DMS114 treated with DMSO at 0.1 percent for 48 hours (cell line): ENCODE results near the gene C3orf18.
A peak's percentile ranks its signal among the peaks of the same experiment; 100 is the strongest.

ENCODE experiments used
- DNase-seq: peaks from one replicate; lab custom pipeline; 2025; ENCODE audit not compliant: unreplicated experiment; lab: John Stamatoyannopoulos, UW

Gene C3orf18

DNA sequence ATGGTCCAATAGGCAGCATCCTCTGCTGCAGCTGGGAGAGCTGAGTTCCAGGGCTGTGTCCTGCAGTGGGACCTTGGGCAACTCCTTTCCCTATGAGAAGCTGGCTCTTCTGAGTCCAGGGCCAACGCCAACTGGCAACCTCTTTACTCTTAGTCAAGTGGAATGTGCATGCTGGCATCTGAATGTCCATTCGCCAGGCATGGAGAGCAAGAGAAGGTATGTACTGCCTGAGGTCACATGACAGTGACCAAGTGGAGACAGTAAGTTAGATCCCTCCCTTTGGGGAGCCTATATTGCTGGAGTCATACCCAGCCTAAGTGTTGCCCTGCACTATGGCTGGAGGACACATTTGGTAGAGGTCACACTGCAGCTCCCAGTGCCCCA, 13.9 kb upstream of the C3orf18 start:
- DNase-seq, result no peak

DNA sequence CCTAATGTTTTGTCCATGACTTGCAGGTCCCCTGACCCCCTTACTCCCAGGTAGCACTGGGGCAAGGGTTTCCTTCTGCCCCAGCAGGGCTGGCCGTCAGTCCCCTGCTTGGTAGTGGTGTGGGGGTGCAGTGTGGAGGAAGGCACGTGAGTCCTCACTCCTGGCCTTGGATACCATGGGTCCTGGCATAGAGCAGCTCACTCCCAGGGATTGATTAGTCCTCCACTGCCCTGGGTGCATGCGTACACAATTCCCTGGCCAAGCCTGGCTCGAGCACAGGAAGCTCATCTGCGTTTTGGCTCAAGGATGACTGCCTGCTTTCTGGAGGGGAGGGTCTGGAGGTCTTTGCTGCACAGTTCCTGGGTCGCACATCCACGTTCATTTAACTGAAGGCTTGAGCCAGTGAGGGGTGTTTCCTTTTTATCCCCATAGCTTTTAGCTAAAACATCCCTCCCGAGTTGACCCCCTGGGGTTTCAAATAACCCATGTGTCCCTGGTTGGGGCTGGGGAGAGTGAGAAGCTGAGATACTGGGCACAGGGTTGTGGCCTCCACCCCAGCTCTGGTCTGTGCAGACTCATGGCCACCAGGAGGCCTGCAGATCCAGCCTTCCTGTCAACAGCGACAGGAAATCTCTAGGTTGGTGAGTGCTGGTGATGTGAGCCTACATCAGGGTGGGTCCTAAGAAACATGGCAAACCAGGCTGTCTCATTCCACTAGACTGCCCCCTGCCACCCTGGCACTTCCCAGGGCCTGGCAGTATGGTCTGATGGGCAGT, 13.3 kb upstream of the C3orf18 start:
- no peak for DNase-seq

DNA sequence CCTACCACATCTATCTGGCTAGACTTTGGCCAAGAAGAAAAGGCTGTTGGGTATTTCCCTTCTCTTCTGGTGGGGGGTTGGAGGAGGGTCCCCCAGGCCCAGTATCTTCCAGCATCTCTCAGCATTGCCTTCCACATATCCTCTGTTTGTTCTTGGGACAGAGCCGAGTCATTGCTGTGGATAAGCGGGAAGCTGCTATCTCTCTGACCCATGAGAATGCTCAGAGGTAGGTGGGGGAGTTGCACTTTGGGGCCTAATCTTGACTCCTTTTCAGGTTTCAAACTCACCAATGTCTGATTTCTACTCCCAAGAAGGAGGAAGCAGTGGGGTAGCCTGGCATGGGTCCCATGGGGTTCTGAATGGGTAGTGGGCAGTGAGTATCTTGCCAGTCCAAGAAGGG, 9.8 kb upstream of the C3orf18 start:
- DNase-seq, result no peak

DNA sequence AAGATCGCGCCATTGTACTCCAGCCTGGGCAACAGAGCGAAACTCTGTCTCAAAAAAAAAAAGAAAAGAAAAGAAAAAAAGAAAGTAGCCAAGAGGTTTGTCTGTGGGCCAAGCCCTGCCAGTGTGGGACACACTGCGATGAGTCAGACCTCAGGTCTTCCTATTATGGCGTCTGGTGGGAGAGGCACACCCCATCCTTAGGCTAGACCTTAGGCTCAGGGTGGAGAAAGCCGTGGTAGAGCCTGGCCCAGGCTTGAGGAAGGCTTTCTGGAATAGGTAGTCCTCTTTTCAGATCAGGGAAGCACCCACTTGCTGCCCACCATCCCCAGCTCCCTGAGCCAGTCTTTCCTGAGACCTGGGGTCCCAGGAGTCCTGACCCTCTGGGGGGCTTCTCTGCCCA, 7.8 kb upstream of the C3orf18 start:
- DNase-seq, result no peak

DNA sequence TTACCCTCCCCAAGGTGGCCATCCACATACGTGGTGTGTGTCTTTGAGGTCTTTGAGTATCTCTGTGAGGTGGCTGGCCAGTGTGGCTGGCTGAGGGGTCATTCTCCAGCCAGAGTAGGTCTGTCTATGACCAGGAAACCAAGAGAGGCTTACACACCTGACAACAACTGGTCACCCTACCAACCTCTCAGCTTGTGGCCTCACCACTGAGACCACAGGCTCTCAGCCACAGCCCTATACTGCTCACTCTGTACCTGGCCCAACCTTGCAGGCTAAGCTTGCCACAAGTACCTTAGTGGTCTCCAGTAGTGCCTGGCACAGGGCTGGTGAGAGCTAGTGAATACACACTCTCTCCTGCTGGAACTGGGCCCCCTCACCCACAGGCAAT, 6.9 kb upstream of the C3orf18 start:
- DNase-seq, result no peak

DNA sequence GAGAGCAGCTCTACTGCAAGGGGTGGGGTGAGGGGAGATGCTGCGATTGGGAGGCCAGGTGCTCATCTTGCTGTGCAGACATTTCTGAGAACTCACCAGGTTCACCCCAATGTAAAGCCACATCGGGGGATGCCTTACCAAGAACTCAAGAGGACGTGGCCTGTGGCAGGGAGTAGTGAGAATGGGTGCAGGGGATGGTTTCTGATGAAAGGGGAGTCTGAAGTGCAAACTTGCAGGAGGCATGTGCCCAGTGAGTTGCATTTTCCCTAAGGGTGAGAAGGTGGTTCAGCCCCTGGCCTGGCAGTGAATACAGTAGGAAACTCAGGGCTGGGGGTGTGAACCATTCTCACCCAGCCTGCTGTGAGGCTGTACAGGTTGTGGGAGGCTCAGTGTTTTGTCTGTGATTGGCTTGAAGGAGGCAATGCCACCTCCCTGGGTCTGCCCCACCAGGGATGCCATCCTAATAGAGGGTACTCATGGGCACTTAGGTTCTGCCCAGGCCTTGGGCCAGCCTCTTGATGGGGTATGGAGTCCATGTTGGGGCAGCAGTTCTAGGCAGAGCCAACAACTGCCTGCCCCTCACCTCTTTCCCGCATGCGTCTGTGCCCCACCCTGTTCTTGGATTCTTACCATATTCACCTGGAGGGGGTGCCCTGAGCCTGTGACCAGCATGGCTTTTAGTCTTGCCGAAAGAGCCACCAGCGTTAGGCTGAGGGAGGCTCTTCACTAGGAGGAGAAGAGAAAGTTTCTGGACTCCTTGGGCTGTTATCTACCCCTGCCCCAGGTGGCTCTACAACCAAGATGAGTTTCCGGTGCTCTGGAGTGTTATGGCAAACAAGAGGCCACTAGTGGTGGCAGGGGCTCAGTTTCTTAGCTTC, 6.3 kb upstream of the C3orf18 start:
- no peak for DNase-seq

DNA sequence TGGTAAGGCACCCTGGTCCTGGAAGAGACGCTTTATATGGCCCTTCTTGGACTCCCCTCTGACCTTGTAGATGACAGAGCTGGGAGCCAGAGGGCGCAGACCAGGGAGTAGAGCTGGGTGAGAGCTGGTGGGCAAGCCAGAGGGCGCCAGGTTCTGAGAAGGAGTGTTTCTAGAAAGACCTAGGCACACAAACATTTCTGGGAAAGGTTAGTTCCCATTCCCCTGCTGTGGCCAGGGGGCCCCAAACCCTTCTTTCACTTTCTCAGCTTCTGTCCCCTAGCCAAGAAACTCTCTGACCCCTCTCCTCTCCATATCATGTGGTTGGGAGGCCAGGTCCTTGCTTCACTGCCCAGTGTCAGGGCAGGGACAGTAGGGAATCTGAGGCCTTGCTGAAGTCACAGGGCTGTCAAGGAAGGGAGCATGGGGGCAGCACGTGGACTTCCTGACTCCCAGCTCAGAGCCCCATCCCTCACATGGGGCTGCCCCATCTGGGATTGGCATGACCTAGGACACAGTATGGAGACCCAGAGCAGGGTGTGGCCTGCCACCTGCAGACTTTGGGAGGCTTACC, 5.3 kb upstream of the C3orf18 start:
- no peak for DNase-seq

DNA sequence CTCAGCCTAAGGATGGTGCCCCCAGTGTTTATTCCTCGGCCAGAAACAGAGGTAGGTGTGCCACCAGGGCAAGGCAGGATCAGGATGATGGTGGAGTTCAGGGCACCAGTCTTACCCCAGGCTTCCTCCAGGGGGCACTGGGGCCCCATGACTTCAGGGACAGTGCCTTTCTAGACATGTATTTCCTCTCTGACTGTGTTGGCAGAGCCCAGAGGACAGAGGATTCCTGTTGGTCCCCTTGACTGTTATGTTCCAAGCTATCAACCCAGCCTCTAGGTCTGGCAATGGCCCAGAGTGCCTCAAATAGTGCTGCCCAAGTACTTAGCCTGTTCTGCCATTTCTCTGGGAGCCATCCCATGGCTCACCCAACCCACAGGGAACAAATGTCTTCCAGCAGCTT, 4.6 kb upstream of the C3orf18 start:
- DNase-seq, result no peak

DNA sequence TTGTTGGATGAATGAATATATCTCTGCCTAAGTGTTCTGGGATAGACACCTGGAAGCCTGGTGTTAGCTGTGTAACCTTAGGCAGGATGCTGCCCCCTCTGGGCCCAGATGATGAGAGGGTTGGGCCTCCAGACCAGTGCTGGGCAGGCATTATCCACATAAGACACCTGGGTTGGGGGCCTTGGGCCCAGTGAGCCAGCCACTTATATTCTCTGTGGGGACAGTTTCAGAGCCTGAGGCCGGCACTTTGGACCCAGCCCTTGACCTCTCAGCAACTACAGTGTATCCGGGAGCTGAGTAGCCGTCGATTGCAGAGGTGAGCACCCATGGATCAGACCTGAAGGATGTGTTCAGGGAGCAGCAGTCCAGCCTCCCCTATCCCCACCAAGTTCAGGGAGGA, 3.9 kb upstream of the C3orf18 start:
- no peak for DNase-seq

DNA sequence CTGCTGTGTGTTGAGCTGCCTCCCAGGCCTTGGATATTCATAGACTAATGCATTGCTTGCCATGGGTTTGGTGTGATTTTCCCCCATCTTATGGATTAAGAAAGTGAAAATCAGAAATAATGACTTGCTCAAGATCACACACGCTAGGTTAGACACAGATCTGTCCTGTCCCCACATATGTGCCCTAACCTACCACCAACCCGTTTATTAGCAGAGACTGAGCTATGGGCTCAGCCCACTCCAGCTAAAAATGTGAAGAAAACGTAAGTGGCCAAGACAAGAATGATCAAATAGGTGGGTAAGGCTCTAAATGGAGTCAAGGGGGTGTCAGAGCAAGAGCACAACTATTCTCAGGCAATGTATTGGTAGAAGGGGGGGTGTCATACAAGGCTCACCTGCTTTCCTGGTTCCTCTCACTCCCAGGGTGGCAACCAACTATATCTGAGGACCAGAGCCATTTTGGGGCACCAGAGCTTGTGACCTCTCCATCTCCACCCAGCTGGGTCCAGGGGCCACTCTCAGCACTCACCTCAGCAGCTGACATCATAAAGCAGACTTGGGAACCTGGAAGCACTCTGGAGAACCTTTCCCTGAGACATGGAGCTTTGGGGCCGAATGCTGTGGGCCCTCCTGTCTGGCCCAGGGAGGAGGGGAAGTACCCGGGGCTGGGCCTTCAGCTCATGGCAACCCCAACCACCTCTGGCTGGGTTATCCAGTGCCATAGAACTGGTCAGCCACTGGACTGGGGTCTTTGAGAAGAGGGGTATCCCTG, 3.1 kb upstream of the C3orf18 start:
- DNase-seq, result no peak

DNA sequence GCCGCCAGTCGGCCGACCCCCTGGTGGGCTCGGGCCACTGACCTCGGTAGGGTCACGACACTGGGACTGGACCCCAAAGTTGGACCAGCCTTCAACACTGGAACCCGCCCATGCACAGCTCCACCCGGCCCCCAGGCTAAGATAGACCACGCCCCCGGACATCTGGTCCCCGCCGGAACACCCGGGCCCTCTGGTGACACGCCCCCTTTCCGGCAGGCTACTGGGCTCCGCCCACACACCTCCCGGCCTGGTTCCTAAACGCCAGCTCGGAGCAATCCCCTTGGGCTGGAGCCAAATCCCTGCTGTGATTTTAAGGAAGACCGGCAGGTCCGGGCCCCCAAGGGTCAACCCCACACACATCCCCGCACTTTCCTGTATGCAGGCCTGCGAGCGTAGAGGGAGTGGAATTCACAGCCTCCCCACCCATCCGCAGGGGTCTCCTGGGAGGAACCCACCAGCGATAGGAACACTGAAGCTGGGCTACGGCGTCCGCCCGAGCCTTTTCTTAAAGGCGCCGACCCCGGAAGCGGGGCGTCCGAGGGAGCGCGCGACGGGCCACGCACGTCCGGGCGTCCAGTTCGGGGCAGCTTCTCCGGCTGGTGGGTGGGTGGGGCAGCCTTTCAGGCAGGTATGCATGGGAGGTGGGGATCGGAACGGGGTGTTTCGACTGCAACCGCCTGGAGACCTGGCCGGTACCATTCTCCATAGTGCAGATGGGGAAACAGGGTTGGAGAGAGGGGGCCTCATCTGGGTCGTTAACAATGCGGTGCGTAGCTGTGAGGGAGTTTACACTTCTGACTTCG, 1.6 kb upstream of the C3orf18 start, which contains the start of gene HEMK1:
Gene HEMK1 (plus strand): TSS at position 576 of the 803 bp plus-strand sequence. CDS start 1,583 bp downstream, outside the sequence.
- DNase-seq, result peak; percentile 76

DNA sequence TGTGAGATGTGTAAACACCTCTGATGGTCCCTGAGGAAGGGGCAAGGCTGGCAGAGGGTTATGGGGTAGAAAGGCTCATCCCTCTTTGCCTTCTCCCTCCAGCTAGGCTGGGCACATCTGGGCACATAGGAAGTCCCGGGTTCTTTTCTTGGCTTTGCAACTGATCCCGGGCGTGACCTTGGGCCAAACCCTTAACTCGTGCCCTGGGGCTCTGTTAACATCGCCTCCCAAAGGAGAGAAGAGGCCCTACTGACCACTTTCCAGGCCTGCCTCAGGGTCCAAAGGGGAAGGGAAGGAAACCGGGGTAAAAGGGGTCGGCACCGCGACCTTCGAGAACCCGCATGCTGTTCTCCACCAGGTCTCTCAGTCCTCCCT, 549 bp downstream of the C3orf18 start:
- no peak for DNase-seq

DNA sequence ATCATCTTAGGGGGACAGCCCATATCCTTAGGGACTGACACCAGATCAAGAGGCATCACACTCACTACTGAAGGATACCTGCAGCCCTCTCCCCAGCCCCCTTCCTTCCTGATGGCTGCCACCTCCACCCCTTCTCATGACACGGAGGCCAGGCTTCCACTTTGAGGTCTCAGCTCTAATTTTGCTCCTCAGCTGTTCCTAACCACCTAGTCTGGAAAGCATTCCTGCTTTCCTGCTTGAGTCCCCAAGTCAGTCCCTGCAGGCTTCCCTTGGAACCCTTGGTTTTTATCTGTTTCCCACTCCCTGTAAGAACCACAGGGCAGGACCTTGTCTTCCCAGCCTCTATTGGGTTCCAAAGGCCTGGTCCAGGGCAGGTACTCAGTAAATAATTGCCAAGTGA, 3.2 kb downstream of the C3orf18 start:
- no peak for DNase-seq

DNA sequence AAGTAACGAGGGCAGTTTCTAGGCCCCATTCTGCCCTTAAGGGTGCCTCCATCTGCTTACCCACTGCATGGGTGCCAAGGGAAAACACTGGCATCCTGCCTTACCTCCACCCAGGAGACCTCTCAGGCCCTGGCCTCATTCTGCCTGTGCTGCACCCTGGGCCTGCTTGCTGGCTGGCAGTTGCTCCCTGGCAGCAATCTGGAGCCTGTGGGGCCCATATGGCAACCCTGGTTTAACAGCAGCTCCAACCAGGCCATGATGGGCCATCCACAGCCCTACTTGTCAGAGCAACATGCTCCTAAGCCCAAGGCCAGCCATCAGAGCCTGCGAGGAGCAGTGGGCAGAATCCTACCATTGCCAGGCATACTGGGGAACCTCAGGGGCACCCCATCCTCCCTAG, 3.7 kb downstream of the C3orf18 start:
- no peak for DNase-seq

DNA sequence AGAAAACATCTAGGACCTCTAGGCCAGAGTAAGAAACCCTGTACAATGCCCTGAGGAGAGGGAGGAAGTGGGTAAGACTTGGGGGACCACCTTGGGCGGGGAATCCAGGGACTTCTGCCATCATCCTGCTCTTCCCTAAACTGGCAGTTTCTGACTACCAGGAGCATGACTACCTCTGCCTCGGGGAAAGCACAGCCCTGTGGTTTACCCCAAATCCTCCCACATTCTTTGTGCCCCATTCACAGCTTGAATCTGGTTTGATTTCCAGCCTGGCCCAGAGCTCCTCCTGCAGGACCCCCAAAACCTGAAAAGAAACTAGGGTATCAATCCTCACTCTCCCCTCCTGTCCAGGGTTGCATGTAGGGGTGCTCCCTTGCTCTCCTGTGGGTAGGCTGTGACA, 4.7 kb downstream of the C3orf18 start:
- DNase-seq, result no peak

DNA sequence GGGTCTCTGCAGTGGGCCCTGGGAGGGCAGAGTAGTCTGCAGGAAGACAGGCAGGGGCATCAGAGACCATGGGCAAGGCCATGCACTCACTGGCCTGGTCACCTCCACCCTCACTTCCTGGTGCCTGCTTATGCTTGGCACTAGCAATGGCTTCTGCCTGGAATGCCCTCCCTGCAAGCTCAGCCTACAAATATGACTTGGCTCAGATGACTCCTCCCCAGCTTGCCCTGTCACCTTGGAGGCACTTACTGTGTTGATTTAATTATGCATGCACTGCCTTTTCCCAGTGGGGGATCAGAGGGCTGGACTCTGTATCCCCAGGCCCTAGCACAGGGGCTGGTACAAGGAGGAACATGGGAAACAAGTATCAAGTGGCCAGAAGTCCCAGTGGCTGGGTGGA, 7.8 kb downstream of the C3orf18 start:
- DNase-seq, result no peak

DNA sequence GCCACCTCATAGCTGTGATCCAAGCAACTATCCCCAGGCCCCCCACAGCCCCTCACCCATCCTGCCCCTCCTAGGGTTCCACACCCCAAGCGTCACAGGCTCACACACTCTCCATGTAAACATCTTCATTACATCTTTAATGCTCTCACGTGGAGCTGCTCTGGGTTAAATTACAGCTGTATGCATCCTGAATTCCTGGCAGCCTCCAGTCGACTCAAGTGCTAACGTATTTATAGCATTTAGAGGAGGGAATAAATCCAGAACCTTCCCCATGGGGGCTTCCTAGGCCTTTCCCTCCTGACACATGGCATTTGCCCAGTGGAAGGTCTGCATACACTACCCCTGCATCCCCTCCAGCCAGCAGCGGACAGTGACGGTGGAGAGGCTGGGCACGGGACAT, 9.6 kb downstream of the C3orf18 start:
- no peak for DNase-seq

DNA sequence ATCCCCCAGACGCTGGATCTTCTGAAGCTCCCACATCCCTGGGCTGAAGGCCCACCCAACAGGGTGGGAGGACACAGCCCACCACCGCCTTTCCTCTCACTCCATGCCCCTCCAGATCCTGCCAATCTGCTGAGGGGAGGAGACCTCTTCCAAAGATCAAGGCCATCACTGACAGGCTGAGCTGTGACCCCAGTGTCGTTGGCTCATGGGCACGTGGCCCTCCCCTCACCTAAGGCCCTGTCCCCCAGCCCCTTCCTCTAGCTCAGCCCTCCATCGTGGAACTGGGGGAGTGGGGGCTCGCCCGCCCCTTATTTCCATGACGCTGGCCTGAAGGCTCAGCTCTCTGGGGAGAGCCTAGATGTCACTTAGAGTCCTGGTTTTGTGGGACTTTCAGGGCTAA, 10.4 kb downstream of the C3orf18 start:
- no peak for DNase-seq

DNA sequence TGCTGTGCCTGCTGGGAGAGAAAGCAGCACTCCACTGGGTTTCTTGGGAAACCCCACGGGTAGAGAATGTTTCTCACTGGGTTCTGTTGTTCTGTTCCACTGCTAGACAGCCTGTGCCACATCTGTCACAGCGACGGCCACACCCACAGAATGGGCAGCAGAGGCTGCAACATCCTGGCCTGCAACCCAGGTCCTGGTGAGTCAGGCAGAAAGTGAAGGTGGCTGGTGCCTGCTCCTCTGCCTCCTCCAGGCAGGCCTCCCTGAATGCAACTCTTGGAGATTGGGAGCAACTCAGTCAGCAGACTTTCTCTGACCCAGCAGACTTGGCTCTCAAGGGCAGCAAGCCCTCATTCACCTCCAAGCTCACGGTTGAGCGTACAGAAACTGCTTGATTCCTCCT, 13.0 kb downstream of the C3orf18 start:
- no peak for DNase-seq

DNA sequence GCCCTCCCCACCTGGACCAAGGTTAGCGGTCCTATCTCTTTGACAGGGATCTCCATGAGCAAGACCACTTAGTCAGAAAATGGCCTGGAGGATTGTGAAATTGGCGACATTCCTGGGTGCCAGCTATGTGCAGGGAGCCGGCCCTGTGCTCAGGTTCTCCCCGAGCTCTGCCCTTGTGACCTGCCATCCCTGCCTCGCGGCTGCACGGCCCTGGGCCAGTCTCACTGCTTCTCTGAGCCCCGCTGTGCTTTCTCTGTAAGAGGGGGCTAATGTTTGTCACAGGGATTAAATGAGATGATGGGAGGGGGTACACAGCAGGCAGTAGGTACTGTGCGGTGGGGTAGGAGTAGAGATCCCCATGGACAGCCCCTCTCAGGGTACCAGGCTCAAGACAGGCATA, 14.9 kb downstream of the C3orf18 start:
- no peak for DNase-seq
